ENCODE data around the gene ADAMTS17.

DNA sequence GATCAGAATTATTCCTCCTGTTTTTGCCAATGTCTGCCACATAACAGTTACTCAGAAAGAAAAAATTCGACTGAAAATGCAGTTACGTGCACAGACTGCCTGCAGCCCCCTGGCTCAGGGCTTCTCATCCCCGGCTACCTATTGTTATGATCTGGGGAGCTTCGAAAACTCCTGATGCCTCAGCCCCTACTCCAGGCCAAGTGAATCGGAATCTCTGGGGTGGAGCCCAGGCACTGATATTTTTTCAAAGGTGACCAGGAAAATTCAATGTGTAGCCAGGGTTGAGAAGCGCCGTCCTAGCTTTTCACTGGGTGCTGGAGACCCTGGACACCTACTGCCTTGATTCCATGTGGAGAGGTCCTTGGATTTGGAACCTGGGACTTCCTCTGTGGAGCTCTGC is 8.5 kb downstream of the ADAMTS17 start:
- TF ChIP-seq, protein P1, sequence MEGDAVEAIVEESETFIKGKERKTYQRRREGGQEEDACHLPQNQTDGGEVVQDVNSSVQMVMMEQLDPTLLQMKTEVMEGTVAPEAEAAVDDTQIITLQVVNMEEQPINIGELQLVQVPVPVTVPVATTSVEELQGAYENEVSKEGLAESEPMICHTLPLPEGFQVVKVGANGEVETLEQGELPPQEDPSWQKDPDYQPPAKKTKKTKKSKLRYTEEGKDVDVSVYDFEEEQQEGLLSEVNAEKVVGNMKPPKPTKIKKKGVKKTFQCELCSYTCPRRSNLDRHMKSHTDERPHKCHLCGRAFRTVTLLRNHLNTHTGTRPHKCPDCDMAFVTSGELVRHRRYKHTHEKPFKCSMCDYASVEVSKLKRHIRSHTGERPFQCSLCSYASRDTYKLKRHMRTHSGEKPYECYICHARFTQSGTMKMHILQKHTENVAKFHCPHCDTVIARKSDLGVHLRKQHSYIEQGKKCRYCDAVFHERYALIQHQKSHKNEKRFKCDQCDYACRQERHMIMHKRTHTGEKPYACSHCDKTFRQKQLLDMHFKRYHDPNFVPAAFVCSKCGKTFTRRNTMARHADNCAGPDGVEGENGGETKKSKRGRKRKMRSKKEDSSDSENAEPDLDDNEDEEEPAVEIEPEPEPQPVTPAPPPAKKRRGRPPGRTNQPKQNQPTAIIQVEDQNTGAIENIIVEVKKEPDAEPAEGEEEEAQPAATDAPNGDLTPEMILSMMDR (IDR thresholded peaks at IDR 0.05; ENCODE audit: poor library complexity): no peak
- TF ChIP-seq EZH2 (IDR thresholded peaks at IDR 0.05; ENCODE audit: borderline replicate concordance) (no peak), EZH2phosphoT487 (IDR thresholded peaks at IDR 0.05; ENCODE audit: low read depth, severe bottlenecking, unreplicated experiment) (no peak)

Measured in hepatocyte (in vitro differentiated cells).